Skeletal muscle satellite cell (primary cell): ENCODE measurements around the gene DYNLT2.
A peak's percentile ranks its signal among the peaks of the same experiment; 100 is the strongest.

ENCODE experiments used
- H3K27me3 ChIP-seq: 2 replicates; pipeline ENCODE4 v1.7.0; 2013; ENCODE audit warnings: low read length; ENCODE audit not compliant: control insufficient read depth, insufficient read depth
- H3K36me3 ChIP-seq: 2 replicates; pipeline ENCODE4 v1.7.0; 2013; ENCODE audit warnings: mild to moderate bottlenecking, control low read depth, low read length; ENCODE audit not compliant: insufficient read depth
- H3K4me1 ChIP-seq: 2 replicates; pipeline ENCODE4 v1.7.0; 2013; ENCODE audit warnings: low read length; ENCODE audit not compliant: control insufficient read depth, insufficient read depth
- H3K4me2 ChIP-seq: 2 replicates; pipeline ENCODE4 v1.7.0; 2013; ENCODE audit warnings: mild to moderate bottlenecking, low read length
- H3K4me3 ChIP-seq: 2 replicates; pipeline ENCODE4 v1.7.0; 2013; ENCODE audit warnings: low read length
- H3K9ac ChIP-seq: 2 replicates; pipeline ENCODE4 v1.7.0; 2013; ENCODE audit warnings: mild to moderate bottlenecking, low read depth, low read length, moderate library complexity
- H3K9me3 ChIP-seq: replicated peaks from 2 replicates; pipeline ENCODE4 v1.7.0; 2013; ENCODE audit warnings: mild to moderate bottlenecking, control low read depth, low read length

The DYNLT2 gene

DNA sequence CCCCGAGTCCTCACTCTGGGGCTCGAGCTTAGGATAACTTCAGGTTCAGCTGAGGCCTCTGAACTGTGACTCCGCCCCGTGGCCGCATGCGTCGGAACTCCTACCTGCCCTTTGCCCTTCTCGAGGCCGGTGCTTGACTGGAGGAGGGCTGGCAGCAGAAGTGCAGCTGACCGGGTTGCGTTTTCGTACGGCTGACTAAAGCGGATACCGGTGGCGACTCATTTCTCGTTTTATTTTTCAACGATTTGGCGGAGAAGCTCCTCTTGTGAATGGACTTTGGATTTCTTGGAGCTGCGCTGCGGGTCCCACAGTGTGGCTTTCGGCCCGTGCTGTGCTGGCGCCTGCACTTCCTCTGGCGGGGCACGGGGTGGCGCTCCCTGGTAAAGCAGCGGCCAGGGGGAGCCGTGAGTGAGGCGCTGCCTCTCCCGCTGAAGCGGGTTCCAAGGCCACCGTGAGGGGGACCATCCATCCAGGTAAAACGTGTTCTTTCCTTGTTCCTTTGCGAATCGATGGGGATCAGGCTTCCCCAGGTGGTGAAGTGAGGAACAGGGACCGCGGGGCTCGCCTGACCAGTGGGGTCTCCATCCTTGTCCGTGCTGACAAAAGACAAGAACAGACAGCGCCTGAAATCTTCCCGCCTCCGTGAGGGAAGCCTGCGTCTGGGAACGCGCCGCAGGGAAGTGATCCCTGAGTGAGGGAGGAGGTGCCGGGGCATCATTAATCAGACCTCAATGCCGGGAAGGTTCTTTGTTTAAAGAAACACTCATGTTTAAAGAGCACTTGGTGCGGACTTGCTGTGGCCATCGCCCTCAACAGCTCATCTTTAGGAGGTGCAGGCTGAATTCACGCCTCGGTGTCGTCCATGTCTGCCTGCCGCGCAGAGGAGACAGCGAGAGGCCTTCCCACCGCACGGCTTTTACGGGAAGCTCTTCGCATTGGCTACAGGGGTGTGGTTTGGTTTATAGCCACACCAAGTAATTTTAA is 38.9 kb upstream of the DYNLT2 start:
- Histone ChIP-seq H3K36me3 (no peaks in the 10 kb centered on the region), H3K4me2 (peak overlapping the region; percentile 94), H3K4me3 (peak overlapping the region; percentile 74), H3K9me3 (no peaks in the 10 kb centered on the region), H3K4me1 (peaks cover 13% of the 10 kb centered on the region), H3K27me3 (no peaks in the 10 kb centered on the region), H3K9ac (peak overlapping the region; percentile 73)

DNA sequence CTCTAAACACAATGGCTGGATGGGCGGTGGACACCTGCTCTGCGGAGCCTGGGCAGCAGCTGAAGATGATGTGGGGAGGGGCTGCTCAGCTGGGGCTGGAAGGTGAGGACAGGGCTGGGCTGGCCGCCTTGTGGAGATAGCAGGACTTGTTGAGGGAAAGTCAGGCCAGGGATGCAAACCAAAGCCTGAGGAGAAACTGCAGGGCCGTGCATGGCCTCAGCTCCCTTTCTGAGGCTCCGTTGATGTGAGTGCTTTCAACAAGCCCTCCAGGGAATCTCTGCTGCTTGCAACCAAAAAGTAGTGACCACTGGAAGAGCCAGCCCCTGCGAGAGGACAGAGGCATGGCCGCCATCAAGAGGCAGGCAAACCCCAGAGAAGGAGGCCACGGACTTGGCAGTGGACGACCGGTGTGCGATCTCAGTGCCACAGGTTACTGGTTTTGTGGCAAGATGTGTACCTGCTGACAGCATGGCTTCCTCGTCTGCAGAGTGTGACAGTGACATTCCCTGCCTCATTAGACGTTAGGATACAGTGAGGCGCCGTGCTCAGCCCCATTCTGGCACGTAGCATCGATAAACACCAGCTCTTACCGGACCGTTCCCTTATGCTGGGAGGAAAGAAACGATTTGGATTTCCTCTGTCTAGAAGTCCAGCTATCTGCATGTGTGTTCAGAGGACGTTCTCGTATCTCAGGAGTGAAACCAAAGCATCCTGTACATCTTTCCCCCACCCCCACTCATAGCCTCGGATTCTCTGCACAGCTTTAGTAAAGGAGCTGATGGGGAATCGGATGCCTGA is 38.0 kb upstream of the DYNLT2 start:
- H3K9ac ChIP-seq: peak overlapping the region; percentile 73
- H3K4me3 ChIP-seq: peak overlapping the region; percentile 74
- no peaks in the 10 kb centered on the region for H3K9me3 ChIP-seq
- H3K4me2 ChIP-seq: peak overlapping the region; percentile 94
- no peaks in the 10 kb centered on the region for H3K27me3 ChIP-seq
- no peaks in the 10 kb centered on the region for H3K36me3 ChIP-seq
- peaks cover 13% of the 10 kb centered on the region for H3K4me1 ChIP-seq

DNA sequence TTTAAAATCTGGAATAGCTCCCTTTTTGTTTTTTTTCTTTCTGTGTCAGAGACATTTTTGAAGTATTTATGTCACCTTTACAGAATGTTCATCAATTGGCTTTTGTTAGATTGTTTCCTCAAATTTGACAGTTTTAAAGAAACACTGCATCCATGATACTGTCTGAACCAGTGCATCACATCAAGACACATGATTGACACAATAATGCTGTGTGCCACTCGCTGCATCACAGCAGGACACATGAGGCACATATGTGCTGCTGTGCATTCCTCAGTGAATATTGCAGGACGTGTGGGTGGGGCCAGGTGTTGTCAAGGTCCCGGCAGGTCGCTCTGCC is 37.4 kb upstream of the DYNLT2 start:
- Histone ChIP-seq H3K36me3 (no peaks in the 10 kb centered on the region), H3K4me2 (no peak overlapping the region), H3K4me1 (peaks cover 13% of the 10 kb centered on the region), H3K9ac (no peak overlapping the region), H3K27me3 (no peaks in the 10 kb centered on the region), H3K9me3 (no peaks in the 10 kb centered on the region), H3K4me3 (no peak overlapping the region)

DNA sequence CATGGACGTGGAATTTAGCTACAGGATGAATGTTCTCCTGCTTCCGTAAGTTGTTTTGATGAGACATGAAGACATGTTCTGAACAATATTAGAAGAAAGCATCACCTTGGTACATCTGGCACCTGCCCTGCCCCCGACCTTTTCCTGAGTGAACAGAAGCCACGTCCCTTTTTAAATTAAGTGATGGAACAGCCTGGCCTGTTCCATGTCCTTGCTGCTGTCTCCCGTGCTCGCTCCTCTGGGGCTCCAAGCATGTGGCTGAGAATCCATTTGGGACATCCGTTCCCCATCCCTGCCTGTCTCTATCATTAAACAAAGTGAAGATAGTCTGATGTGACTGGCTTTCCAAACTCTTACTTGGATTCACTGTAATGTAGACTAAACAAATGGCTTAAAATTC is 36.4 kb upstream of the DYNLT2 start:
- Histone ChIP-seq H3K9ac (no peak overlapping the region), H3K36me3 (no peaks in the 10 kb centered on the region), H3K4me2 (no peak overlapping the region), H3K27me3 (no peaks in the 10 kb centered on the region), H3K9me3 (no peaks in the 10 kb centered on the region), H3K4me3 (no peak overlapping the region), H3K4me1 (peaks cover 13% of the 10 kb centered on the region)

DNA sequence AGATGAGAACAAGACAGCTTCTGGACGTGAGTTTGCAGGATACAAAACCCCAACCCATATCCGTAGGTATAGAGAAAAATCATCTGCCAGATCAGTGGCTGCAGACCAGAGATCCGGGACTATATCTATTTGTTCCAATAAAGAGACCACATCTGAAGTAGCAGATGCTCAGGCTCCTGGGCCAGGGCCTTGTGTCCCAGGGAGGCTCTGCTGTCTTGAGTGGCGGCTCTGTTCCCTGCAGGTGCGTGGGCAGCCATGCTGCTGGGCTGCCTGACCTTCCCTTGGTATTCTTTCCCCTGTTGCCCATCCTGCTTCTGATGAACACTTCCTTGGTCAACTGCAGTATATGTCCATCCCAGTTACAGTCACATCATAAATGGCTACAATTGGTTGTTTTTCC is 35.0 kb upstream of the DYNLT2 start:
- H3K9ac ChIP-seq: no peak overlapping the region
- H3K36me3 ChIP-seq: no peaks in the 10 kb centered on the region
- no peaks in the 10 kb centered on the region for H3K9me3 ChIP-seq
- no peaks in the 10 kb centered on the region for H3K27me3 ChIP-seq
- H3K4me2 ChIP-seq: no peak overlapping the region
- no peak overlapping the region for H3K4me3 ChIP-seq
- H3K4me1 ChIP-seq: peaks cover 13% of the 10 kb centered on the region

DNA sequence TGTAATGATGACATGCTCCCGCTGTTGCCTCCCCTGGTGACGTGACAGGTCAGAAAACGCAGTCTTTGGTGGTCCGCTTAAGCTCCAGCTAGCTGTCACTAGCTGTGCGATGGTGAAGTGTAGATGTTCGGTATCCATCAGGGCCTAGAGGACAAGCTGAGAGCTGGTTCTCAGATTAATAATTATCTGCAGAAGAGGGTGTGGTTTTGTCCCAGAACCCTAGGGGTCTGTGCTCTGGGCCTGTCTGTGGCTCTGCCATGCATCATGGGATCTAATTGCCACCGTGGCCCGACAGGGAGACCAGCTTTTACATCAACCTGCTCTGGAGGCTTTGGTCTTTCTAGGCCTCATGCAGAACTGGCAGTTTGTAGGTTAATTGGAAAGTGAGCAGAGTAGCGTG is 34.2 kb upstream of the DYNLT2 start:
- H3K27me3 ChIP-seq: no peaks in the 10 kb centered on the region
- no peaks in the 10 kb centered on the region for H3K36me3 ChIP-seq
- H3K9me3 ChIP-seq: no peaks in the 10 kb centered on the region
- H3K4me1 ChIP-seq: peaks cover 9% of the 10 kb centered on the region
- no peak overlapping the region for H3K4me3 ChIP-seq
- H3K9ac ChIP-seq: no peak overlapping the region
- H3K4me2 ChIP-seq: no peak overlapping the region

DNA sequence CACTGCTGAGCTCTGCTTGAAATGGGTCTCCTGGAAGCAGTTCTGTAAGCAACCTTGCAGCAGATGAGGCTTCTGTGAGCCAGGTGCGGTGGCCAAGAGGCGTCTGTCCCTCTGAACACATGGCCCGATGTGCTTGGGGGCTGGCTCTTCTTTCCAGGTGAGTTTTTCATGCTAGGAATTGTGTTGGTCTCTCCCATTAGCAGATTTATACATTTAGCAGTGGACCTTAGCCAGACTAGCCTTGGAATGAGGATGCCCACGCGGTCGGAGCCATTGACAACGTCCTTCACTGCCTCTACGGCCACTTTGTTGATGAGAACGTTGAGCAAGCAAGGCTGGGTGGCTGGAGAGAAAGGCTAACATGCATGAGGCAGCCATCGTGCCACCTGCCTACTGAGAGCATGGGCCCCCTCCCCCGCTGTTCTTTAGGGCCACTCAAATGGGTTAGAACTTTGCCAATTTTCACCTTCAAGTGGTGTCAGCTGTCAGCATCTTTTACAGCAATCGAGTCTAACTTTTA is 33.5 kb upstream of the DYNLT2 start:
- Histone ChIP-seq H3K9me3 (no peaks in the 10 kb centered on the region), H3K27me3 (no peaks in the 10 kb centered on the region), H3K4me3 (no peak overlapping the region), H3K4me1 (peaks cover 5% of the 10 kb centered on the region), H3K9ac (no peak overlapping the region), H3K4me2 (no peak overlapping the region), H3K36me3 (peaks cover 3% of the 10 kb centered on the region)

DNA sequence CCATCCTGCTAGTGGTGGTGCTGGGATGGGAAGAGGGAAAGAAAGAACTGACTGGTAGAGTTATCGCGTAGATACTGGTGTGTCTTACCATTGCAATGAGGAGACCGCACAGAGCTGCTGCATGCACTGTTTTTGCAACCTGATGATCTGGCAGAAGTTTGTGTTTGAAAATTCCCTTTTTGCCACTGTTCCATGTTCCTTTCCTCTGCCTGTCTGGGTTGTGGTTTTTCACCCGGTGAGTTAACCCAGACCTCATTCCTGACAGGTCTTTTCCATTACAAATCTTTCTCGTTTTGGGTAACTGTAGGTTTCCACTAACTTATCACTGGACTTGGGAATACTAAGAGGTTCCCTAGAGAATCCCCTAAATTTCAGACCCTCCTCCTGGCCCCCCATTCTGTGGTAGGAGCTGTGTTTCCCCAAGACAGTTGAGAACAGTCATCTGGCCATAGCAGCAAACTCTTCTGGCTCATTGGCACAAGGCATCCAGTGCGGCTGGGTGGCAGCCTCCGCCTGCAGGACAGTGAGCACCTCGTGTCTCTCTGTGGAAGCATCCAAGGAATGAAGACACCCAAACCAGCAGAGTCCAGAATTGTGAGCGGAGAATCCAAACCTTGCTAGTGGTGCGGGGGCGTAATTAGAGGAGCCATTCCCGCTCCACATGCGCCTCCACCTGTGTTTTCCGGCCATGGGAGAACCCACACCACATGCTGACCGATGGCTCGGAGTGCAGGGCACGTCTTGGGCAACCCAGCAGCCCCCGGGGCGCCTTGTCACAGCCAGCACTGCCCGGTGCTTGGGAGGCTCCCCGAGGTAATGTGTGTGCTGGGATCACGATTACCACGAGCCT is 32.8 kb upstream of the DYNLT2 start:
- no peak overlapping the region for H3K4me2 ChIP-seq
- no peaks in the 10 kb centered on the region for H3K27me3 ChIP-seq
- H3K9ac ChIP-seq: no peak overlapping the region
- H3K9me3 ChIP-seq: no peaks in the 10 kb centered on the region
- peaks cover 6% of the 10 kb centered on the region for H3K36me3 ChIP-seq
- H3K4me1 ChIP-seq: no peaks in the 10 kb centered on the region
- H3K4me3 ChIP-seq: no peak overlapping the region

DNA sequence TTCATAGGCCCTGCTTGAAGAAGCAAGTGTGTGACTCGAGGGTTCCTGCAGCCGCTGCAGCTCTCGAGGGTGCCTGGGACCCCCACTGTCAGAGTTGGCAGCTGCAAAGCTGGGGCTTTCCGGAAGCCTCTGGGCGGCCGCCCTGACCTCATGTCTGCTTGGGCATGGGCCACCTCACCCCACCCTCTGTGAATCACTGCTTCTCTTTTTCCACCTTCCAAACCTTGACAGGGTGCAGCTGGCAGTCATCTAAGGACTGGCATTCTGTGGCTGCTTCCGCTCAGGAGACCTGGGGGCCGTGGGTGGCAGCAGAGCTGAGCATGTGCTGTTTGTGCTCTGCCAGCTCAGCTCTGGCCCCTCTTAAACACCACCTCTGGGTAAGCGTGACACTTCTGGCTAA is 32.0 kb upstream of the DYNLT2 start:
- no peaks in the 10 kb centered on the region for H3K4me1 ChIP-seq
- no peak overlapping the region for H3K4me3 ChIP-seq
- no peaks in the 10 kb centered on the region for H3K9me3 ChIP-seq
- no peaks in the 10 kb centered on the region for H3K27me3 ChIP-seq
- H3K4me2 ChIP-seq: no peak overlapping the region
- peaks cover 6% of the 10 kb centered on the region for H3K36me3 ChIP-seq
- H3K9ac ChIP-seq: no peak overlapping the region

DNA sequence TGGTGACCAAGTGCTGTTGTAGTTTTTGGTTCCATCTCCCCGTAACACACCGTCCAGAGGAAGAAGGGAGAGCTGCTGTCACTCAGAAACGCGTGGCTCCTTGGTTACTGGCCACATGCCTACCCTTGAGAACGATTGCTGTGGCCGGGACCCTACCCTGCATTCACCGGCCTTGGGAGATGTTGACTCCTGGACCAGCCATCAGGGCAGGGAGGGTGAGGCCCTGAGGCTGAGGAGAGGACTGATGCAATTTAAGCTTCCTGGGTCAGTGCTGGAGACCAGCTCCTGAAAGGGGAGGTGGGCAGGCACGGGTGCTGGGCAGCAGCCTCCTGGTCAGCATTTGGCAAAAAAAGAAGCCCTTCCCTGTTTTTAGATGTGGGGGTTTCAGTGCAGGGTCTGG is 31.6 kb upstream of the DYNLT2 start:
- Histone ChIP-seq H3K36me3 (peaks cover 6% of the 10 kb centered on the region), H3K27me3 (no peaks in the 10 kb centered on the region), H3K9me3 (no peaks in the 10 kb centered on the region), H3K9ac (no peak overlapping the region), H3K4me3 (no peak overlapping the region), H3K4me2 (no peak overlapping the region), H3K4me1 (no peaks in the 10 kb centered on the region)

DNA sequence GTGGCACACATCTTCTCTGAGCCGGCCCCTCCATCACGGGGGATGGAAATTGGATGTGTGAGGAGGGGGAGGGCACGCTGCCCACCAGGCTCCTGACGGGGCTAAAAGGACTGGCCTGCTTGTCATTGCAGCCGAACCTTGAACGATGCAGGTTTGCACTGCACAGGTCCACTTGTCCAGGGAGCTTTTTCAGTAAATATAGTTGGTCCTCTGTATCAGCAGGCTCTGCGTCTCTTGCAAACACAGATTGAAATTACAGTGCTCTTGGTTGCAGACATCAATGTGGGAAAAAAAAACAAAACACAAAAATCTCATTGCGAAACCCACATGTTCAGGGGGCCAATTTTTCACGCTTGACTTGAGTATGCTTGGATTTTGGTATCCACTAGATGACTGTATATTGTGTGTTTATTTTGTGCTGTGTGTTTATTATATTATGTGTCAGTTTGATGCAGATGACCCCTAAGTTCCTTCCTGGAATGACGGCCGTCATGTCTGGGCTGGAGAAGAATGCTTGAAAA is 29.3 kb upstream of the DYNLT2 start:
- H3K4me3 ChIP-seq: no peak overlapping the region

More for the DNA sequence above, 29.3 kb upstream of the DYNLT2 start:
- Histone ChIP-seq H3K9ac (no peak overlapping the region), H3K4me1 (no peaks in the 10 kb centered on the region), H3K9me3 (no peaks in the 10 kb centered on the region), H3K27me3 (no peaks in the 10 kb centered on the region), H3K4me2 (no peak overlapping the region), H3K36me3 (peaks cover 20% of the 10 kb centered on the region)
